Trophoblast cell (in vitro differentiated cells and primary cell): Measurements from ENCODE around the gene PBX3.

Experiments
- DNase-seq, 2 donors: peaks; one replicate each; pipeline ENCODE4 v3.0.0-alpha.2; 2016
- H2AFZ ChIP-seq: 2 replicates; pipeline ENCODE4 v1.6.1; 2013; ENCODE audit warnings: low read length, moderate library complexity, mild to moderate bottlenecking; ENCODE audit not compliant: insufficient read depth, poor library complexity
- H2AK5ac ChIP-seq: 2 replicates; pipeline ENCODE4 v1.6.1; 2013; ENCODE audit warnings: mild to moderate bottlenecking, low read length
- H2BK120ac ChIP-seq: 2 replicates; pipeline ENCODE4 v1.6.1; 2013; ENCODE audit warnings: low read length, mild to moderate bottlenecking, moderate library complexity; ENCODE audit not compliant: insufficient read depth, poor library complexity
- H2BK12ac ChIP-seq: 2 replicates; pipeline ENCODE4 v1.6.1; 2013; ENCODE audit warnings: mild to moderate bottlenecking, low read length, moderate library complexity
- H2BK5ac ChIP-seq: 2 replicates; pipeline ENCODE4 v1.6.1; 2013; ENCODE audit warnings: low read length, low read depth, moderate library complexity, mild to moderate bottlenecking; ENCODE audit not compliant: poor library complexity
- H3K14ac ChIP-seq: 2 replicates; pipeline ENCODE4 v1.6.1; 2013; ENCODE audit warnings: mild to moderate bottlenecking, low read length
- H3K18ac ChIP-seq: 2 replicates; pipeline ENCODE4 v1.6.1; 2013; ENCODE audit warnings: mild to moderate bottlenecking, low read length
- H3K23ac ChIP-seq: 2 replicates; pipeline ENCODE4 v1.6.1; 2013; ENCODE audit warnings: low read length
- H3K27ac ChIP-seq: 2 replicates; pipeline ENCODE4 v1.5.1; 2013; ENCODE audit warnings: low read depth, mild to moderate bottlenecking, inconsistent platforms, low read length, moderate library complexity
- H3K27me3 ChIP-seq: 2 replicates; pipeline ENCODE4 v1.6.1; 2013; ENCODE audit warnings: inconsistent platforms, mild to moderate bottlenecking, low read length, moderate library complexity; ENCODE audit not compliant: insufficient read depth
- H3K36me3 ChIP-seq, 2 experiments: 1 replicate in 1 of 2; 2 replicates in 1 of 2; pipeline ENCODE4 v1.6.1; 2013; ENCODE audit warnings: low read length in 2 of 2, mild to moderate bottlenecking in 2 of 2, moderate library complexity in 1 of 2; ENCODE audit not compliant: insufficient read depth in 2 of 2, control insufficient read depth in 1 of 2
- H3K4ac ChIP-seq: 2 replicates; pipeline ENCODE4 v1.6.1; 2013; ENCODE audit warnings: low read depth, mild to moderate bottlenecking, low read length, moderate library complexity
- H3K4me1 ChIP-seq, 2 experiments: 1 replicate in 1 of 2; 2 replicates in 1 of 2; pipeline ENCODE4 v1.6.1; 2013; ENCODE audit warnings: low read length in 2 of 2, mild to moderate bottlenecking in 2 of 2, moderate library complexity in 1 of 2; ENCODE audit not compliant: insufficient read depth in 2 of 2, control insufficient read depth in 1 of 2
- H3K4me2 ChIP-seq: 2 replicates; pipeline ENCODE4 v1.6.1; 2013; ENCODE audit warnings: inconsistent platforms, mild to moderate bottlenecking, low read length, moderate library complexity
- H3K4me3 ChIP-seq: 2 replicates; pipeline ENCODE4 v1.5.1; 2013; ENCODE audit warnings: mild to moderate bottlenecking, low read depth, low read length, inconsistent platforms
- H3K79me1 ChIP-seq: one replicate; pipeline ENCODE4 v1.6.1; 2013; ENCODE audit warnings: low read length
- H3K79me2 ChIP-seq: 2 replicates; pipeline ENCODE4 v1.6.1; 2013; ENCODE audit warnings: low read length, mild to moderate bottlenecking; ENCODE audit not compliant: control insufficient read depth, insufficient read depth, poor library complexity
- H3K9ac ChIP-seq: 2 replicates; pipeline ENCODE4 v1.6.1; 2013; ENCODE audit warnings: mild to moderate bottlenecking, low read length
- H3K9me3 ChIP-seq: 2 replicates; pipeline ENCODE4 v1.6.1; 2013; ENCODE audit warnings: low read depth, mild to moderate bottlenecking, control low read depth, inconsistent platforms, low read length; ENCODE audit not compliant: insufficient read depth
- H4K12ac ChIP-seq: 2 replicates; pipeline ENCODE4 v1.6.1; 2013; ENCODE audit warnings: low read depth, mild to moderate bottlenecking, low read length, moderate library complexity
- H4K8ac ChIP-seq: 2 replicates; pipeline ENCODE4 v1.6.1; 2013; ENCODE audit warnings: low read depth, mild to moderate bottlenecking, low read length, moderate library complexity
- H4K91ac ChIP-seq: one replicate; pipeline ENCODE4 v1.6.1; 2013; ENCODE audit warnings: low read depth, mild to moderate bottlenecking, low read length, moderate library complexity
- WGBS: extraction: QIAGEN DNeasy Blood & Tissue Kit; methylation state at CpG from one replicate; pipeline ENCODE4 v1.1.7; 2013; ENCODE audit warnings: missing lambda C conversion rate; ENCODE audit not compliant: insufficient read length, insufficient coverage; ENCODE audit errors: extremely low coverage; 5-methylcytosine and 5-hydroxymethylcytosine counted together

Gene PBX3

GRCh38 chr9:125831054-125831453 is 83.9 kb downstream of the PBX3 start:
- H3K27me3 ChIP-seq: no peaks in the 10 kb centered on the region
- no peak overlapping the region for H3K4me3 ChIP-seq
- H2BK12ac ChIP-seq: no peak overlapping the region
- no peak overlapping the region for H3K23ac ChIP-seq
- H2BK120ac ChIP-seq: no peak overlapping the region
- no peak overlapping the region for H3K9ac ChIP-seq
- no peak overlapping the region for H3K4ac ChIP-seq
- H3K27ac ChIP-seq: no peak overlapping the region
- H4K8ac ChIP-seq: no peak overlapping the region
- H4K91ac ChIP-seq: no peak overlapping the region
- H3K36me3 ChIP-seq: no peaks in the 10 kb centered on the region
- WGBS: no CpG with 5 or more reads among the region's 2 CpGs
- no peaks in the 10 kb centered on the region for H3K79me1 ChIP-seq
- no peak overlapping the region for H4K12ac ChIP-seq
- H3K4me2 ChIP-seq: no peak overlapping the region
- H2BK5ac ChIP-seq: no peak overlapping the region
- no peak overlapping the region for H3K14ac ChIP-seq
- no peak overlapping the region for H2AFZ ChIP-seq
- H3K79me2 ChIP-seq: no peaks in the 10 kb centered on the region
- no peak overlapping the region for H3K18ac ChIP-seq
- H3K9me3 ChIP-seq: no peaks in the 10 kb centered on the region
- no peak overlapping the region for H2AK5ac ChIP-seq
- no peak for DNase-seq
- H3K4me1 ChIP-seq: no peaks in the 10 kb centered on the region

GRCh38 chr9:125831616-125832015 is 84.4 kb downstream of the PBX3 start:
- Histone ChIP-seq H3K79me1 (no peaks in the 10 kb centered on the region), H2BK12ac (no peak overlapping the region)

GRCh38 chr9:125835655-125836054 is 88.5 kb downstream of the PBX3 start:
- WGBS: no CpG with 5 or more reads among the region's 1 CpG
- H2AFZ ChIP-seq: no peak overlapping the region

More at GRCh38 chr9:125831616-125832015, 84.4 kb downstream of the PBX3 start:
- H2BK120ac ChIP-seq: no peak overlapping the region
- H3K27ac ChIP-seq: no peak overlapping the region
- no peak overlapping the region for H3K18ac ChIP-seq
- no peaks in the 10 kb centered on the region for H3K79me2 ChIP-seq
- H3K4me1 ChIP-seq: no peaks in the 10 kb centered on the region
- no peaks in the 10 kb centered on the region for H3K36me3 ChIP-seq
- no peak overlapping the region for H3K4ac ChIP-seq
- no peak overlapping the region for H3K14ac ChIP-seq
- no peak overlapping the region for H4K8ac ChIP-seq
- H3K4me2 ChIP-seq: no peak overlapping the region
- H4K12ac ChIP-seq: no peak overlapping the region
- no peak overlapping the region for H2AK5ac ChIP-seq
- H2BK5ac ChIP-seq: no peak overlapping the region
- no peak overlapping the region for H2AFZ ChIP-seq
- H3K9me3 ChIP-seq: no peaks in the 10 kb centered on the region
- H3K27me3 ChIP-seq: no peaks in the 10 kb centered on the region
- H3K23ac ChIP-seq: no peak overlapping the region
- no peak overlapping the region for H3K4me3 ChIP-seq
- WGBS: no CpG with 5 or more reads among the region's 1 CpG
- no peak overlapping the region for H3K9ac ChIP-seq
- no peak for DNase-seq
- H4K91ac ChIP-seq: no peak overlapping the region

GRCh38 chr9:125839317-125839716 is 92.1 kb downstream of the PBX3 start:
- no peaks in the 10 kb centered on the region for H3K36me3 ChIP-seq
- H3K4me1 ChIP-seq: no peaks in the 10 kb centered on the region
- H3K79me2 ChIP-seq: no peaks in the 10 kb centered on the region
- no peak overlapping the region for H4K12ac ChIP-seq
- no peaks in the 10 kb centered on the region for H3K79me1 ChIP-seq
- H3K27ac ChIP-seq: no peak overlapping the region
- H2AK5ac ChIP-seq: no peak overlapping the region
- no peak overlapping the region for H3K23ac ChIP-seq
- H4K91ac ChIP-seq: no peak overlapping the region
- H3K4me3 ChIP-seq: no peak overlapping the region
- H3K4me2 ChIP-seq: no peak overlapping the region
- no peak overlapping the region for H2BK12ac ChIP-seq
- H3K9me3 ChIP-seq: no peaks in the 10 kb centered on the region
- no peak overlapping the region for H3K9ac ChIP-seq
- no peak overlapping the region for H2AFZ ChIP-seq
- DNase-seq: no peak
- no peak overlapping the region for H4K8ac ChIP-seq
- no peaks in the 10 kb centered on the region for H3K27me3 ChIP-seq
- H3K14ac ChIP-seq: no peak overlapping the region
- H3K18ac ChIP-seq: no peak overlapping the region
- H2BK5ac ChIP-seq: no peak overlapping the region
- no CpG with 5 or more reads among the region's 2 CpGs for WGBS
- H2BK120ac ChIP-seq: no peak overlapping the region
- no peak overlapping the region for H3K4ac ChIP-seq

More at GRCh38 chr9:125835655-125836054, 88.5 kb downstream of the PBX3 start:
- Histone ChIP-seq H2BK12ac (no peak overlapping the region), H3K18ac (no peak overlapping the region), H3K4me2 (no peak overlapping the region), H3K27ac (no peak overlapping the region), H3K9ac (no peak overlapping the region), H3K4me3 (no peak overlapping the region), H4K12ac (no peak overlapping the region), H2BK120ac (no peak overlapping the region), H3K23ac (no peak overlapping the region), H3K36me3 (no peaks in the 10 kb centered on the region), H4K91ac (no peak overlapping the region), H2BK5ac (no peak overlapping the region), H4K8ac (no peak overlapping the region), H3K14ac (no peak overlapping the region), H3K79me1 (no peaks in the 10 kb centered on the region), H3K79me2 (no peaks in the 10 kb centered on the region), H3K9me3 (no peaks in the 10 kb centered on the region), H2AK5ac (no peak overlapping the region), H3K4me1 (no peaks in the 10 kb centered on the region), H3K4ac (no peak overlapping the region), H3K27me3 (no peaks in the 10 kb centered on the region)
- DNase-seq: no peak
